Neural cell (in vitro differentiated cells): Measurements from ENCODE around the gene WFIKKN2. TPM values are rescaled to one million over a fixed set of nuclear protein-coding genes. Genes with fewer than 3 reads are reported as not detected.

Source experiments
- H2AFZ ChIP-seq: fragments of 200-600, 300-800 bp; sonication (generic), shearing (Covaris generic); 2 replicates; pipeline ENCODE4 v1.6.0; 2014; ENCODE audit warnings: low read depth, mild to moderate bottlenecking, antibody characterized with exemption, low read length, moderate library complexity
- H3F3A ChIP-seq: fragments of 200-600 bp; shearing (Covaris generic); 2 replicates; pipeline ENCODE4 v1.6.1; 2016; ENCODE audit warnings: mild to moderate bottlenecking, moderate library complexity, mixed read lengths, antibody characterized with exemption, low read length; ENCODE audit not compliant: insufficient read depth, poor library complexity, severe bottlenecking
- H3K27ac ChIP-seq: fragments of 200-600, 300-800 bp; sonication (generic), shearing (Covaris generic); 2 replicates; pipeline ENCODE4 v1.5.1; 2014; ENCODE audit warnings: mild to moderate bottlenecking, low read length, moderate library complexity
- H3K27me3 ChIP-seq: fragments of 300-800, 200-600 bp; sonication (generic), shearing (Covaris generic); 2 replicates; pipeline ENCODE4 v1.6.0; 2014; ENCODE audit warnings: mild to moderate bottlenecking, low read depth, low read length, moderate library complexity; ENCODE audit not compliant: insufficient read depth
- H3K36me3 ChIP-seq: fragments of 300-800, 200-600 bp; sonication (generic), shearing (Covaris generic); 2 replicates; pipeline ENCODE4 v1.5.1; 2014; ENCODE audit warnings: mild to moderate bottlenecking, antibody characterized with exemption, low read length, moderate library complexity; ENCODE audit not compliant: insufficient read depth
- H3K4me2 ChIP-seq: fragments of 300-800, 200-600 bp; sonication (generic), shearing (Covaris generic); 2 replicates; pipeline ENCODE4 v1.6.0; 2014; ENCODE audit warnings: mild to moderate bottlenecking, low read length
- H3K4me3 ChIP-seq: fragments of 300-800, 200-600 bp; sonication (generic), shearing (Covaris generic); 2 replicates; pipeline ENCODE4 v1.5.1; 2014; ENCODE audit warnings: mild to moderate bottlenecking, low read length, moderate library complexity
- H3K79me2 ChIP-seq: fragments of 200-600 bp; shearing (Covaris generic); replicated peaks from 2 replicates; pipeline ENCODE4 v1.6.0; 2014; ENCODE audit warnings: mild to moderate bottlenecking, low read length, moderate library complexity; ENCODE audit not compliant: insufficient read depth
- H3K9ac ChIP-seq: fragments of 300-800, 200-600 bp; sonication (generic), shearing (Covaris generic); 2 replicates; pipeline ENCODE4 v1.6.1; 2016; ENCODE audit warnings: mild to moderate bottlenecking, low read length, mixed read lengths
- H3K9me2 ChIP-seq: fragments of 200-600 bp; shearing (Covaris generic); 2 replicates; pipeline ENCODE4 v1.6.1; 2016; ENCODE audit warnings: mild to moderate bottlenecking, low read length, mixed read lengths; ENCODE audit not compliant: insufficient read depth
- H3K9me3 ChIP-seq: fragments of 200-600, 300-800 bp; sonication (generic), shearing (Covaris generic); 2 replicates; pipeline ENCODE4 v1.6.1; 2016; ENCODE audit warnings: mild to moderate bottlenecking, mixed run types, low read length, moderate library complexity, mixed read lengths
- H4K20me1 ChIP-seq: fragments of 200-600 bp; shearing (Covaris generic); 2 replicates; pipeline ENCODE4 v1.6.1; 2016; ENCODE audit warnings: mild to moderate bottlenecking, mixed run types; ENCODE audit not compliant: insufficient read depth
- EP300 ChIP-seq: fragments of 450-650 bp; conservative IDR thresholded peaks from 2 replicates; pipeline ENCODE4 v1.6.1; 2014; ENCODE audit warnings: antibody characterized with exemption, mild to moderate bottlenecking, moderate library complexity; ENCODE audit not compliant: poor library complexity, severe bottlenecking
- EZH2 ChIP-seq: fragments of 200-600, 300-800 bp; shearing (Covaris generic), sonication (generic); IDR thresholded peaks from 2 replicates; pipeline ENCODE4 v1.6.1; 2014; ENCODE audit warnings: antibody characterized with exemption, low read length, borderline replicate concordance, mild to moderate bottlenecking; ENCODE audit not compliant: insufficient read depth, poor library complexity, severe bottlenecking
- MXI1 ChIP-seq: fragments of 450-650 bp; conservative IDR thresholded peaks from 2 replicates; pipeline ENCODE4 v1.6.1; 2014; ENCODE audit warnings: antibody characterized with exemption, mild to moderate bottlenecking; ENCODE audit not compliant: poor library complexity, severe bottlenecking
- POLR2AphosphoS5 ChIP-seq: IDR thresholded peaks from 2 replicates; pipeline ENCODE4 v1.6.1; 2012
- RAD21 ChIP-seq: fragments of 450-650 bp; conservative IDR thresholded peaks from 2 replicates; pipeline ENCODE4 v1.6.1; 2014; ENCODE audit warnings: antibody characterized with exemption, mild to moderate bottlenecking, moderate library complexity
- REST ChIP-seq: IDR thresholded peaks from 2 replicates; pipeline ENCODE4 v1.6.1; 2012; ENCODE audit warnings: borderline replicate concordance
- SMC3 ChIP-seq: fragments of 450-650 bp; conservative IDR thresholded peaks from 2 replicates; pipeline ENCODE4 v1.6.1; 2014; ENCODE audit warnings: antibody characterized with exemption, mild to moderate bottlenecking, moderate library complexity; ENCODE audit not compliant: poor library complexity
- TAF1 ChIP-seq: IDR thresholded peaks from 2 replicates; pipeline ENCODE4 v1.6.1; 2012; ENCODE audit warnings: low read depth
- polyA plus RNA-seq: library from polyadenylated mRNA; depleted of rRNA; stranded (reverse); fragments of >200 nt; gene quantifications from 2 replicates; pipeline ENCODE4 v1.2.3, GENCODE V29; 2014
- TF ChIP-seq, protein P1 (sequence below): fragments of 450-650 bp; IDR thresholded peaks from 2 replicates; pipeline ENCODE4 v1.5.1; 2014; ENCODE audit warnings: antibody characterized with exemption, mild to moderate bottlenecking, moderate library complexity; ENCODE audit not compliant: poor library complexity, severe bottlenecking

The WFIKKN2 gene
- polyA plus RNA-seq, 1 donor from 2014 or later, result not detected

DNA sequence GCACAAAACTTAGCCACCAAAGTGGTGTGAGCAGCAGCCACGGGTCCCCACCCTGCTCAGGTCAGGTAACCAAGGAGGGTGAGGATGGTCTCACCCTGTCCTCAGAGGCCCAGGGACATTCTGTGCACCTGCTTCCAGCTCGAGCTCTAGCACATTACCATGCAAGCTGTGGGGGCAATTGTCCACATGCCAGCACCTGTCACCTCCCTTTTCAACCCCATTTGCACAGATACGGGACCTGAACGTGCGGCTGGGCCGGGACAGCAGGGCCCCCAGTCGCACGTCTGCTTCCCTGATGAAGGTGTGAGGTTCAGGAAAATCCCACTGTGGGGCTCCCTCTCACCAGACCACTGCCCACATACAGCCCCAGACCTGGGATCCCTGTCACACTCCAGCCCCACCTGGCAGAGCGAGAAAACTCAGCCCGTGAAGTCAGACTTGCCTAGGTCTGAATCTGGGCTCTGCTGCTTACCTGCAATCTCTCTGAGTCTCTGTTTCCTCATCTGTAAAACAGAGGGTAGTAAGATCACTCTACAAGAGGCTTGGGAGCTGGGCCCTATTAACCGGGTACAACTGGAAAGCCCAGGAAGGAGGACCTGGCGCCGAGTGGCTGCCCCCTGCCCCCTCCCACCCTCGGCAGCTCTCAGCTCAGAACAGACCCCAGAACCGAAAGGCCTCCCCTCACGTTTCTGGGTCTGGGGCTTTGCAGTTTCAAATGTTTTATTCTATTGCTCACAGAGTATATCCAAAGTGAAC is 7.9 kb downstream of the WFIKKN2 start:
- Histone ChIP-seq H3K79me2 (no peaks in the 10 kb centered on the region), H3K9ac (no peak overlapping the region), H2AFZ (no peak overlapping the region), H3F3A (no peaks in the 10 kb centered on the region), H3K27me3 (no peaks in the 10 kb centered on the region), H3K36me3 (no peaks in the 10 kb centered on the region), H3K9me3 (no peaks in the 10 kb centered on the region), H3K4me3 (no peak overlapping the region), H3K9me2 (no peaks in the 10 kb centered on the region), H3K27ac (no peak overlapping the region), H4K20me1 (no peaks in the 10 kb centered on the region), H3K4me2 (no peak overlapping the region)
- TF ChIP-seq RAD21, result no peak

GRCh38 chr17:50844117-50844700 is 8.8 kb downstream of the WFIKKN2 start:
- Histone ChIP-seq H3K79me2 (no peaks in the 10 kb centered on the region), H3K9me2 (no peaks in the 10 kb centered on the region), H4K20me1 (no peaks in the 10 kb centered on the region), H3K27ac (no peak overlapping the region), H3K36me3 (no peaks in the 10 kb centered on the region), H3K9ac (no peak overlapping the region), H2AFZ (no peak overlapping the region), H3F3A (no peaks in the 10 kb centered on the region), H3K9me3 (no peaks in the 10 kb centered on the region), H3K27me3 (no peaks in the 10 kb centered on the region), H3K4me3 (no peak overlapping the region), H3K4me2 (no peak overlapping the region)
- TF ChIP-seq MXI1 (no peak), POLR2AphosphoS5 (no peak), RAD21 (no peak), EP300 (no peak), EZH2 (no peak), TAF1 (no peak), SMC3 (no peak), REST (no peak)
- TF ChIP-seq, protein P1, sequence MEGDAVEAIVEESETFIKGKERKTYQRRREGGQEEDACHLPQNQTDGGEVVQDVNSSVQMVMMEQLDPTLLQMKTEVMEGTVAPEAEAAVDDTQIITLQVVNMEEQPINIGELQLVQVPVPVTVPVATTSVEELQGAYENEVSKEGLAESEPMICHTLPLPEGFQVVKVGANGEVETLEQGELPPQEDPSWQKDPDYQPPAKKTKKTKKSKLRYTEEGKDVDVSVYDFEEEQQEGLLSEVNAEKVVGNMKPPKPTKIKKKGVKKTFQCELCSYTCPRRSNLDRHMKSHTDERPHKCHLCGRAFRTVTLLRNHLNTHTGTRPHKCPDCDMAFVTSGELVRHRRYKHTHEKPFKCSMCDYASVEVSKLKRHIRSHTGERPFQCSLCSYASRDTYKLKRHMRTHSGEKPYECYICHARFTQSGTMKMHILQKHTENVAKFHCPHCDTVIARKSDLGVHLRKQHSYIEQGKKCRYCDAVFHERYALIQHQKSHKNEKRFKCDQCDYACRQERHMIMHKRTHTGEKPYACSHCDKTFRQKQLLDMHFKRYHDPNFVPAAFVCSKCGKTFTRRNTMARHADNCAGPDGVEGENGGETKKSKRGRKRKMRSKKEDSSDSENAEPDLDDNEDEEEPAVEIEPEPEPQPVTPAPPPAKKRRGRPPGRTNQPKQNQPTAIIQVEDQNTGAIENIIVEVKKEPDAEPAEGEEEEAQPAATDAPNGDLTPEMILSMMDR, result no peak
